HepG2 (cell line): ENCODE measurements around the gene RNH1.

Experiments
- CBX5 ChIP-seq: sonication (generic); formaldehyde crosslinking; IDR thresholded peaks from 2 replicates; pipeline ENCODE4 v1.4.0; 2020; ENCODE audit warnings: missing genetic modification reagents, borderline replicate concordance
- ELF3 ChIP-seq: IDR thresholded peaks from 2 replicates; pipeline ENCODE4 v1.6.1; 2016; ENCODE audit warnings: missing genetic modification reagents, missing compliant biosample characterization
- MED1 ChIP-seq: sonication (generic); formaldehyde crosslinking; IDR thresholded peaks from 2 replicates; pipeline ENCODE4 v1.4.0; 2020; ENCODE audit warnings: missing genetic modification reagents
- MIER2 ChIP-seq: IDR thresholded peaks from 2 replicates; pipeline ENCODE4 v1.6.1; 2016; ENCODE audit warnings: missing biosample characterization, missing genetic modification reagents
- NBN ChIP-seq: fragments of 450-650 bp; conservative IDR thresholded peaks from 2 replicates; pipeline ENCODE4 v1.6.1; 2017
- NFIC ChIP-seq: IDR thresholded peaks from 2 replicates; pipeline ENCODE4 v1.6.1; 2012; ENCODE audit warnings: mild to moderate bottlenecking, low read length, inconsistent platforms
- POLR2A ChIP-seq, 2 experiments: IDR thresholded peaks; 2 replicates each; pipeline ENCODE4 v1.6.1; 2011; ENCODE audit warnings: low read depth in 2 of 2, low read length in 2 of 2, mild to moderate bottlenecking in 1 of 2, moderate library complexity in 1 of 2; ENCODE audit not compliant: insufficient read depth in 1 of 2
- REST ChIP-seq, 2 experiments: IDR thresholded peaks; 2 replicates each; pipeline ENCODE4 v1.6.1; 2011 to 2012; ENCODE audit warnings: low read length in 2 of 2, borderline replicate concordance in 1 of 2, low read depth in 1 of 2, mild to moderate bottlenecking in 1 of 2, moderate library complexity in 1 of 2
- ZFY ChIP-seq: sonication (generic); formaldehyde crosslinking; IDR thresholded peaks from 2 replicates; pipeline ENCODE4 v1.4.0; 2020; ENCODE audit warnings: missing genetic modification reagents
- ZNF160 ChIP-seq: sonication (generic); formaldehyde crosslinking; IDR thresholded peaks from 2 replicates; pipeline ENCODE4 v1.8.0; 2022; ENCODE audit warnings: mild to moderate bottlenecking, inconsistent platforms, missing genetic modification reagents
- ZNF292 ChIP-seq: sonication (generic); formaldehyde crosslinking; IDR thresholded peaks from 2 replicates; pipeline ENCODE4 v1.8.1; 2022; ENCODE audit warnings: mild to moderate bottlenecking, low read depth, missing genetic modification reagents, borderline replicate concordance
- ZNF33B ChIP-seq: sonication (generic); formaldehyde crosslinking; IDR thresholded peaks from 2 replicates; pipeline ENCODE4 v1.5.1; 2020; ENCODE audit warnings: mild to moderate bottlenecking, missing genetic modification reagents
- ZNF512 ChIP-seq: sonication (generic); formaldehyde crosslinking; IDR thresholded peaks from 2 replicates; pipeline ENCODE4 v1.4.0; 2020; ENCODE audit warnings: mild to moderate bottlenecking, missing genetic modification reagents
- TF ChIP-seq, protein P1 (sequence below): sonication (generic); formaldehyde crosslinking; IDR thresholded peaks from 2 replicates; pipeline ENCODE4 v1.5.0; 2020; ENCODE audit warnings: mild to moderate bottlenecking, missing genetic modification reagents, moderate library complexity

DNA sequence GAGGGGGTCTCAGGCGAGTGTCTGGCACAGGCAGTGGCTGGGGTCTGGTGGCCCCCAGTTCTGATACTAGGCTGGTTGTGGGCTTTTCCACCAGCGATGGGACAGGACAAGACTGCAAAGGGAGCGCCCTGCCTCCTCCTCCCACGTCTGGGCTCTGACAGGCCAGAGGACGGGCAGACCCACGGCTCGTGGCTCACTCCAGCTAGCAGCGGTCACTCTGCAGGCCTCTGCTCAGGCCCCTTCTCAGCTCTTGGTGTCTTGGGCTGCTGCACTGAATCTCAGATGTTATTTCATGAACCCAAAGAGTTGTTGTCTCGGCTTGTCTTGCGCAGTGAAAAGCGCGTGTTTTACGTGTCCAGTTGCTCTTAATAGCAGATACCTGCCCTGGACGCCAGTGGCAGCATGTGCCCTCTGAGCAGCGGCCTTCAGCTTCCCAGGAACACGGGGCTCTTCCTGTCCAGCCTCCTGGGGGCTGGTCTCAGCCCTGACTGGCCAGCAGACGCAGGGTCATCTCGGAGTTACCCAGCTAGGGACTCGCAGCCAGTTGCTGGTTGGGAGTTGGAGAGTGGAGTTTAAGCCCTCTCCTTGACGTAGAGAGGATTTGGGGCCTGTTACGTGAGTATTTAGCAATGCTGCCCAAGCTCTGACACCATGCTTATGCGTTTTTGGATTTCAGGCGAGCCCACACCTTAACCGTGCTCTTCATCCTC, 47.4 kb downstream of the RNH1 start:
- TF ChIP-seq NBN, result no peak
- no peak for TF ChIP-seq MIER2 (CRISPR knock-in tag)
- TF ChIP-seq CBX5, result no peak
- no peak for TF ChIP-seq ZNF33B
- TF ChIP-seq POLR2A (IDR thresholded peaks at IDR 0.05; ENCODE audit: insufficient read depth in 1 of 2, low read depth in 2 of 2, low read length in 2 of 2), result no peak
- TF ChIP-seq ZNF160 (CRISPR knock-in tag), result no peak
- TF ChIP-seq, protein P1, sequence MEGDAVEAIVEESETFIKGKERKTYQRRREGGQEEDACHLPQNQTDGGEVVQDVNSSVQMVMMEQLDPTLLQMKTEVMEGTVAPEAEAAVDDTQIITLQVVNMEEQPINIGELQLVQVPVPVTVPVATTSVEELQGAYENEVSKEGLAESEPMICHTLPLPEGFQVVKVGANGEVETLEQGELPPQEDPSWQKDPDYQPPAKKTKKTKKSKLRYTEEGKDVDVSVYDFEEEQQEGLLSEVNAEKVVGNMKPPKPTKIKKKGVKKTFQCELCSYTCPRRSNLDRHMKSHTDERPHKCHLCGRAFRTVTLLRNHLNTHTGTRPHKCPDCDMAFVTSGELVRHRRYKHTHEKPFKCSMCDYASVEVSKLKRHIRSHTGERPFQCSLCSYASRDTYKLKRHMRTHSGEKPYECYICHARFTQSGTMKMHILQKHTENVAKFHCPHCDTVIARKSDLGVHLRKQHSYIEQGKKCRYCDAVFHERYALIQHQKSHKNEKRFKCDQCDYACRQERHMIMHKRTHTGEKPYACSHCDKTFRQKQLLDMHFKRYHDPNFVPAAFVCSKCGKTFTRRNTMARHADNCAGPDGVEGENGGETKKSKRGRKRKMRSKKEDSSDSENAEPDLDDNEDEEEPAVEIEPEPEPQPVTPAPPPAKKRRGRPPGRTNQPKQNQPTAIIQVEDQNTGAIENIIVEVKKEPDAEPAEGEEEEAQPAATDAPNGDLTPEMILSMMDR (CRISPR knock-in tag), result no peak
- no peak for TF ChIP-seq ZNF512 (CRISPR knock-in tag)
- TF ChIP-seq ZFY (CRISPR knock-in tag), result no peak
- no peak for TF ChIP-seq MED1 (CRISPR knock-in tag)
- TF ChIP-seq ZNF292, result no peak
- TF ChIP-seq ELF3 (CRISPR knock-in tag), result no peak
- no peak for TF ChIP-seq REST (IDR thresholded peaks at IDR 0.05; ENCODE audit: borderline replicate concordance in 1 of 2, low read depth in 1 of 2, low read length in 2 of 2)
- no peak for TF ChIP-seq NFIC
